H1 (cell line): Measurements from ENCODE around the gene LRRC4C. TPM values are rescaled to one million over a fixed set of nuclear protein-coding genes. Genes with fewer than 3 reads are reported as not detected.

Experiments
- CTCF ChIA-PET: fragments of 300-600 bp; sonication (Branson Sonifier 250); formaldehyde crosslinking; loops from one replicate; lab custom pipeline; 2021; ENCODE audit not compliant: partially characterized antibody; lab: Charles Lee
- POLR2A ChIA-PET: fragments of 300-600 bp; sonication (Branson Sonifier 250); formaldehyde crosslinking; loops from one replicate; lab custom pipeline; 2021; ENCODE audit warnings: inconsistent platforms; ENCODE audit not compliant: partially characterized antibody; lab: Charles Lee
- DNase-seq, 2 experiments: peaks; one replicate each; pipeline versions ENCODE4 v3.0.0 to v3.0.0-alpha.2; 2010 to 2022; ENCODE audit warnings: low spot score in 2 of 2, low read depth in 1 of 2, mixed read lengths in 1 of 2
- FAIRE-seq: peaks from 2 replicates; lab custom pipeline; 2011; peaks lifted over from hg19 to GRCh38; lab: Jason Lieb, UNC
- H2AFZ ChIP-seq: 2 replicates; pipeline ENCODE4 v1.8.1; 2012; ENCODE audit warnings: low read length, inconsistent platforms
- H2AK5ac ChIP-seq: 2 replicates; pipeline ENCODE4 v1.6.1; 2013; ENCODE audit warnings: low read depth, low read length
- H2BK120ac ChIP-seq: replicated peaks from 2 replicates; pipeline ENCODE3; 2013; ENCODE audit warnings: low read depth, low read length, inconsistent platforms
- H2BK12ac ChIP-seq: 2 replicates; pipeline ENCODE4 v1.6.1; 2013; ENCODE audit warnings: low read depth, low read length
- H2BK15ac ChIP-seq: 2 replicates; pipeline ENCODE4 v1.6.1; 2013; ENCODE audit warnings: low read length
- H2BK20ac ChIP-seq: 2 replicates; pipeline ENCODE4 v1.6.1; 2013; ENCODE audit warnings: low read length
- H2BK5ac ChIP-seq: 2 replicates; pipeline ENCODE4 v1.6.1; 2013; ENCODE audit warnings: low read depth, low read length
- H3K14ac ChIP-seq: 2 replicates; pipeline ENCODE4 v1.6.1; 2013; ENCODE audit warnings: inconsistent platforms; ENCODE audit not compliant: insufficient read length
- H3K18ac ChIP-seq: 2 replicates; pipeline ENCODE4 v1.6.1; 2013; ENCODE audit warnings: low read length; ENCODE audit errors: extremely low read depth
- H3K23ac ChIP-seq: 2 replicates; pipeline ENCODE4 v1.6.1; 2013; ENCODE audit warnings: inconsistent platforms; ENCODE audit not compliant: insufficient read length
- H3K23me2 ChIP-seq: 2 replicates; pipeline ENCODE4 v1.6.1; 2013; ENCODE audit warnings: low read depth, low read length
- H3K27ac ChIP-seq: 2 replicates; pipeline ENCODE4 v1.6.1; 2011; ENCODE audit warnings: low read depth, low read length, inconsistent platforms
- H3K27me3 ChIP-seq, 4 experiments: replicated peaks in 1 of 4; 1 replicate in 1 of 4; 2 replicates in 3 of 4; pipeline versions ENCODE4 v1.6.1 to v1.8.1; 2011 to 2013; ENCODE audit warnings: low read length in 3 of 4, mild to moderate bottlenecking in 3 of 4, inconsistent platforms in 2 of 4, mixed read lengths in 2 of 4, moderate library complexity in 1 of 4; ENCODE audit not compliant: control insufficient read depth in 3 of 4, insufficient read depth in 3 of 4; ENCODE audit errors: extremely low read depth in 1 of 4
- H3K36me3 ChIP-seq, 4 experiments: 2 replicates each; pipeline versions ENCODE4 v1.6.1 to v1.8.1; 2011 to 2013; ENCODE audit warnings: mild to moderate bottlenecking in 4 of 4, low read length in 3 of 4, moderate library complexity in 2 of 4, control low read depth in 1 of 4, inconsistent platforms in 1 of 4; ENCODE audit not compliant: insufficient read depth in 4 of 4, control insufficient read depth in 2 of 4
- H3K4ac ChIP-seq: replicated peaks from 2 replicates; pipeline ENCODE3; 2013; ENCODE audit warnings: low read length, low read depth, mixed read lengths, inconsistent platforms; ENCODE audit not compliant: insufficient read length
- H3K4me1 ChIP-seq, 4 experiments: replicated peaks in 1 of 4; 1 replicate in 1 of 4; 2 replicates in 3 of 4; pipeline versions ENCODE4 v1.6.1 to v1.8.1; 2011 to 2013; ENCODE audit warnings: low read length in 3 of 4, inconsistent platforms in 2 of 4, mixed read lengths in 1 of 4; ENCODE audit not compliant: insufficient read depth in 4 of 4, control insufficient read depth in 3 of 4
- H3K4me2 ChIP-seq, 2 experiments: 2 replicates each; pipeline versions ENCODE4 v1.6.1 to v1.8.1; 2011 to 2013; ENCODE audit warnings: low read depth in 2 of 2, low read length in 2 of 2, control low read depth in 1 of 2, inconsistent platforms in 1 of 2, mild to moderate bottlenecking in 1 of 2; ENCODE audit not compliant: insufficient read depth in 1 of 2
- H3K4me3 ChIP-seq, 4 experiments: fragments of 200-600, 300-600 bp in 1 of 4; sonication (generic), shearing (Covaris generic), sonication (Bioruptor Twin) in 1 of 4; 2 replicates each; pipeline versions ENCODE4 v1.5.1 to v1.8.1; 2011 to 2016; ENCODE audit warnings: low read length in 4 of 4, low read depth in 3 of 4, control low read depth in 2 of 4, inconsistent platforms in 2 of 4, mild to moderate bottlenecking in 2 of 4, mixed read lengths in 1 of 4, moderate library complexity in 1 of 4; ENCODE audit not compliant: insufficient read depth in 2 of 4; ENCODE audit errors: extremely low read depth in 1 of 4
- H3K56ac ChIP-seq: replicated peaks from 2 replicates; pipeline ENCODE3; 2013; ENCODE audit warnings: low read depth, mild to moderate bottlenecking, mixed read lengths, low read length, inconsistent platforms; ENCODE audit not compliant: insufficient read length
- H3K79me1 ChIP-seq: 2 replicates; pipeline ENCODE4 v1.6.1; 2013; ENCODE audit warnings: low read depth, low read length, control low read depth
- H3K79me2 ChIP-seq, 2 experiments: 2 replicates each; pipeline versions ENCODE4 v1.6.1 to v1.8.1; 2012 to 2013; ENCODE audit warnings: low read length in 2 of 2, mild to moderate bottlenecking in 2 of 2, inconsistent platforms in 1 of 2; ENCODE audit not compliant: insufficient read depth in 2 of 2, control insufficient read depth in 1 of 2
- H3K9ac ChIP-seq, 4 experiments: replicated peaks in 1 of 4; 1 replicate in 1 of 4; 2 replicates in 3 of 4; pipeline versions ENCODE4 v1.6.1 to v1.8.1; 2011 to 2013; ENCODE audit warnings: low read depth in 3 of 4, low read length in 3 of 4, control low read depth in 2 of 4, mild to moderate bottlenecking in 2 of 4, moderate library complexity in 2 of 4, inconsistent platforms in 1 of 4; ENCODE audit errors: extremely low read depth in 1 of 4
- H3K9me3 ChIP-seq, 2 experiments: 2 replicates each; pipeline versions ENCODE4 v1.6.1 to v1.8.1; 2012 to 2013; ENCODE audit warnings: mild to moderate bottlenecking in 2 of 2, moderate library complexity in 2 of 2, control low read depth in 1 of 2, inconsistent platforms in 1 of 2, low read depth in 1 of 2, low read length in 1 of 2, mixed read lengths in 1 of 2; ENCODE audit not compliant: insufficient read depth in 2 of 2
- H4K20me1 ChIP-seq, 2 experiments: replicated peaks in 1 of 2; 2 replicates each; pipeline versions ENCODE3 to v1.8.1; 2011 to 2013; ENCODE audit warnings: inconsistent platforms in 2 of 2, low read length in 2 of 2, mild to moderate bottlenecking in 1 of 2; ENCODE audit not compliant: insufficient read depth in 2 of 2, control insufficient read depth in 1 of 2
- H4K5ac ChIP-seq: 2 replicates; pipeline ENCODE4 v1.6.1; 2013; ENCODE audit warnings: low read length, low read depth, mixed read lengths, inconsistent platforms; ENCODE audit not compliant: insufficient read length
- H4K8ac ChIP-seq: 2 replicates; pipeline ENCODE4 v1.8.0; 2013; ENCODE audit warnings: mild to moderate bottlenecking, moderate library complexity, low read length, inconsistent platforms; ENCODE audit not compliant: insufficient read depth; ENCODE audit errors: extremely low read depth
- H4K91ac ChIP-seq: replicated peaks from 2 replicates; pipeline ENCODE3; 2013; ENCODE audit warnings: low read length, mixed read lengths, inconsistent platforms; ENCODE audit not compliant: insufficient read length
- EGR1 ChIP-seq: IDR thresholded peaks from 2 replicates; pipeline ENCODE4 v1.6.1; 2011; ENCODE audit warnings: low read depth, low read length, borderline replicate concordance
- HDAC2 ChIP-seq, 2 experiments: fragments of 300-600 bp in 1 of 2; sonication (generic) in 1 of 2; IDR thresholded peaks; 2 replicates each; pipeline ENCODE4 v1.6.1; 2011 to 2012; ENCODE audit warnings: low read depth in 2 of 2, low read length in 2 of 2, mild to moderate bottlenecking in 2 of 2, moderate library complexity in 2 of 2, borderline replicate concordance in 1 of 2, inconsistent platforms in 1 of 2
- RBBP5 ChIP-seq: IDR thresholded peaks from 2 replicates; pipeline ENCODE4 v1.7.1; 2012; ENCODE audit warnings: low read depth, mild to moderate bottlenecking, inconsistent platforms, low read length, moderate library complexity, borderline replicate concordance
- SIX5 ChIP-seq: IDR thresholded peaks from 2 replicates; pipeline ENCODE4 v1.6.1; 2011; ENCODE audit warnings: mild to moderate bottlenecking, low read depth, low read length
- SP1 ChIP-seq: IDR thresholded peaks from 2 replicates; pipeline ENCODE4 v1.6.1; 2011; ENCODE audit warnings: low read depth, low read length
- SP2 ChIP-seq: IDR thresholded peaks from 2 replicates; pipeline ENCODE4 v1.6.1; 2012; ENCODE audit warnings: mild to moderate bottlenecking, low read length, inconsistent platforms
- SRF ChIP-seq: IDR thresholded peaks from 2 replicates; pipeline ENCODE4 v1.6.1; 2011; ENCODE audit warnings: mild to moderate bottlenecking, low read depth, low read length, moderate library complexity
- TAF1 ChIP-seq: IDR thresholded peaks from 2 replicates; pipeline ENCODE4 v1.6.1; 2011; ENCODE audit warnings: mild to moderate bottlenecking, low read depth, low read length
- TAF7 ChIP-seq: optimal IDR thresholded peaks from 2 replicates; pipeline ENCODE3; 2011; ENCODE audit warnings: low read depth, mild to moderate bottlenecking, inconsistent platforms, low read length, moderate library complexity, borderline replicate concordance
- WGBS, 2 experiments: shearing (Covaris generic) in 1 of 2; methylation state at CpG; one replicate each; pipeline versions ENCODE4 v1.1.6 to v1.1.7; 2013 to 2015; ENCODE audit warnings: low lambda C conversion rate in 2 of 2, mixed read lengths in 2 of 2, inconsistent platforms in 1 of 2, low coverage in 1 of 2, missing lambda C conversion rate in 1 of 2; ENCODE audit not compliant: insufficient replicate concordance in 2 of 2, insufficient coverage in 1 of 2, insufficient read length in 1 of 2; ENCODE audit errors: extremely low coverage in 1 of 2, missing lambda C conversion rate in 1 of 2; 5-methylcytosine and 5-hydroxymethylcytosine counted together
- polyA plus RNA-seq, 7 experiments: library from polyadenylated mRNA; depleted of rRNA in 3 of 7; stranded (reverse) in 5 of 7; unstranded in 2 of 7; fragments of >200 nt in 5 of 7; fragments of 200-250 nt in 2 of 7; gene quantifications; 1 replicate in 5 of 7; 2 replicates in 1 of 7; 4 replicates in 1 of 7; pipeline versions ENCODE4 v1.2.1 to v1.2.3, GENCODE V29; 2011 to 2013; ENCODE audit warnings: missing spikeins in 2 of 7, mixed read lengths in 2 of 7
- total RNA-seq: library from RNA; stranded (reverse); fragmentation: NEBNext Ultra II Directional; extraction: Animal tissue kit (Norgen Biotek cat#: 25700); gene quantifications from 2 replicates; pipeline ENCODE4 v1.2.1, GENCODE V29; 2021
- TF ChIP-seq, protein P1 (sequence below): IDR thresholded peaks from 2 replicates; pipeline ENCODE4 v1.6.1; 2012; ENCODE audit warnings: low read length, inconsistent platforms

The LRRC4C gene
- total and polyA plus RNA-seq, 2 of the 8 experiments (the other 6 are each of a cell fraction or from before 2014, with no cell fraction given): 0.23 to 2.2 TPM

DNA sequence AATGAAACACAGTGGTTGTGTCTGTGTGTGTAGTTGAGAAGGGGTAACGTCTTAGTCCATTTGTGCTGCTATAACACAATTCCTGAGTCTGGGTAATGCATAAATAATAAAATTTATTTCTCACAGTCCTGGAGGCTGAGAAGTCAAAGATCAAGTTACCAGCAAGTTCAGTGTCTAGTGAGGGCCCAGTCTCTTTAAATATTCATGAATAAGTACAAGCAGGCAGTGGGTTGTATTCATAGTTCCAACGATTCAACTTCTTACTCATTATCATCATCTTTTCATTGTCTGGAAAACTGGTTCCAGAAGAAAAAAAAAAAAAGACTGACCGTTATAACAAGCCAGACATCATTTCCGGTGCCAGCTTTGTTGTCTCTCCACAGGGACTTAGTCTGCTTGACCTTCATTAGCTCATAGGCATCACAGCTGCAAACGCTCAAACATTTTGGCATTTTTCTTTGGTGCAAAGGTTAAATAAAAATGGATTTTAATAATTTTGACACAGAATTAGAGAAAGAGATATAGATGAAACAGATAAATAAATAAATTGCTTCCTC lies 1297.5 kb downstream of the LRRC4C start:
- Histone ChIP-seq H3K23me2 (no peaks in the 10 kb centered on the region), H2BK12ac (no peak overlapping the region), H3K4me2 (no peak overlapping the region), H2BK5ac (no peak overlapping the region), H4K91ac (no peak overlapping the region), H4K20me1 (no peaks in the 10 kb centered on the region), H4K5ac (no peak overlapping the region), H3K23ac (no peak overlapping the region), H3K18ac (no peak overlapping the region), H3K56ac (no peak overlapping the region), H3K4me3 (no peak overlapping the region), H2AFZ (no peak overlapping the region), H3K4ac (no peak overlapping the region), H4K8ac (no peak overlapping the region), H3K4me1 (peaks cover 0 to 2% (median 0%) of the 10 kb centered on the region in 4 experiments; a peak in 1 of 7 replicates), H3K27me3 (no peaks in the 10 kb centered on the region), H3K14ac (no peak overlapping the region), H3K27ac (no peak overlapping the region), H2BK15ac (no peak overlapping the region), H3K79me1 (no peaks in the 10 kb centered on the region), H2AK5ac (no peak overlapping the region), H3K36me3 (no peaks in the 10 kb centered on the region), H2BK120ac (no peak overlapping the region), H3K79me2 (no peaks in the 10 kb centered on the region), H2BK20ac (no peak overlapping the region), H3K9ac (no peak overlapping the region), H3K9me3 (no peaks in the 10 kb centered on the region; a peak in 1 of 4 replicates)
- POLR2A ChIA-PET: no interaction called here
- CTCF ChIA-PET: interaction anchor here (0.7 kb wide), 1 partner anchor 37 kb away, joined by 3 read pairs; no protein-coding TSS in a partner anchor
- 85% methylated on average over 5 of the region's 5 CpGs; no CpG with 5 or more reads in 1 of the 2 experiments for WGBS, 2 experiments
- DNase-seq (no peak), FAIRE-seq (no peak)
- TF ChIP-seq RBBP5: no peak
- TF ChIP-seq EGR1: no peak
- no peak for TF ChIP-seq HDAC2 (IDR thresholded peaks at IDR 0.05; ENCODE audit: borderline replicate concordance in 1 of 2, low read depth in 2 of 2, low read length in 2 of 2)
- TF ChIP-seq SIX5: no peak
- TF ChIP-seq, protein P1, sequence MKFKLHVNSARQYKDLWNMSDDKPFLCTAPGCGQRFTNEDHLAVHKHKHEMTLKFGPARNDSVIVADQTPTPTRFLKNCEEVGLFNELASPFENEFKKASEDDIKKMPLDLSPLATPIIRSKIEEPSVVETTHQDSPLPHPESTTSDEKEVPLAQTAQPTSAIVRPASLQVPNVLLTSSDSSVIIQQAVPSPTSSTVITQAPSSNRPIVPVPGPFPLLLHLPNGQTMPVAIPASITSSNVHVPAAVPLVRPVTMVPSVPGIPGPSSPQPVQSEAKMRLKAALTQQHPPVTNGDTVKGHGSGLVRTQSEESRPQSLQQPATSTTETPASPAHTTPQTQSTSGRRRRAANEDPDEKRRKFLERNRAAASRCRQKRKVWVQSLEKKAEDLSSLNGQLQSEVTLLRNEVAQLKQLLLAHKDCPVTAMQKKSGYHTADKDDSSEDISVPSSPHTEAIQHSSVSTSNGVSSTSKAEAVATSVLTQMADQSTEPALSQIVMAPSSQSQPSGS: no peak
- TF ChIP-seq TAF7: no peak
- TF ChIP-seq TAF1: no peak
- TF ChIP-seq SRF: no peak
- no peak for TF ChIP-seq SP2
- TF ChIP-seq SP1: no peak
